ENCODE measurements around the gene CATSPER2. TPM values are rescaled to one million over a fixed set of nuclear protein-coding genes. Genes with fewer than 3 reads are reported as not detected.
A peak's percentile ranks its signal among the peaks of the same experiment; 100 is the strongest.
"Not testable (repeated sequence)": the region's sequence is repeated elsewhere in the genome, so short reads cannot be mapped to it uniquely, and the experiment has no call there.

The CATSPER2 gene
- 2.7 TPM for total RNA-seq
- long read RNA-seq, partial matches to known transcripts: 1 of 2 reads
- long read RNA-seq, other reads (novel, unspliced or antisense): 1 of 2 reads

GRCh38 chr15:43648649-43649429 is at the start of gene CATSPER2:
CATSPER2 (minus strand) TSS chr15:43648844; CDS start chr15:43648061, 783 bp downstream.
- TF ChIP-seq, protein P1, sequence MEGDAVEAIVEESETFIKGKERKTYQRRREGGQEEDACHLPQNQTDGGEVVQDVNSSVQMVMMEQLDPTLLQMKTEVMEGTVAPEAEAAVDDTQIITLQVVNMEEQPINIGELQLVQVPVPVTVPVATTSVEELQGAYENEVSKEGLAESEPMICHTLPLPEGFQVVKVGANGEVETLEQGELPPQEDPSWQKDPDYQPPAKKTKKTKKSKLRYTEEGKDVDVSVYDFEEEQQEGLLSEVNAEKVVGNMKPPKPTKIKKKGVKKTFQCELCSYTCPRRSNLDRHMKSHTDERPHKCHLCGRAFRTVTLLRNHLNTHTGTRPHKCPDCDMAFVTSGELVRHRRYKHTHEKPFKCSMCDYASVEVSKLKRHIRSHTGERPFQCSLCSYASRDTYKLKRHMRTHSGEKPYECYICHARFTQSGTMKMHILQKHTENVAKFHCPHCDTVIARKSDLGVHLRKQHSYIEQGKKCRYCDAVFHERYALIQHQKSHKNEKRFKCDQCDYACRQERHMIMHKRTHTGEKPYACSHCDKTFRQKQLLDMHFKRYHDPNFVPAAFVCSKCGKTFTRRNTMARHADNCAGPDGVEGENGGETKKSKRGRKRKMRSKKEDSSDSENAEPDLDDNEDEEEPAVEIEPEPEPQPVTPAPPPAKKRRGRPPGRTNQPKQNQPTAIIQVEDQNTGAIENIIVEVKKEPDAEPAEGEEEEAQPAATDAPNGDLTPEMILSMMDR (IDR thresholded peaks at IDR 0.05): no peak
- H3K27ac ChIP-seq: no peak within 1 kb of the TSS
- H3K9me3 ChIP-seq: no peaks in the 10 kb centered on the region
- no peak for DNase-seq
- no peaks in the 10 kb centered on the region for H3K4me1 ChIP-seq
- intact Hi-C loops (cut with DNase I): no loop called here
- peak in 1 of 2 donors; percentile 59 for ATAC-seq
- peaks cover 8% of the 10 kb centered on the region for H3K36me3 ChIP-seq
- H3K27me3 ChIP-seq (ENCODE audit: low read depth): no peaks in the 10 kb centered on the region
- no peak within 1 kb of the TSS for H3K4me3 ChIP-seq

DNA sequence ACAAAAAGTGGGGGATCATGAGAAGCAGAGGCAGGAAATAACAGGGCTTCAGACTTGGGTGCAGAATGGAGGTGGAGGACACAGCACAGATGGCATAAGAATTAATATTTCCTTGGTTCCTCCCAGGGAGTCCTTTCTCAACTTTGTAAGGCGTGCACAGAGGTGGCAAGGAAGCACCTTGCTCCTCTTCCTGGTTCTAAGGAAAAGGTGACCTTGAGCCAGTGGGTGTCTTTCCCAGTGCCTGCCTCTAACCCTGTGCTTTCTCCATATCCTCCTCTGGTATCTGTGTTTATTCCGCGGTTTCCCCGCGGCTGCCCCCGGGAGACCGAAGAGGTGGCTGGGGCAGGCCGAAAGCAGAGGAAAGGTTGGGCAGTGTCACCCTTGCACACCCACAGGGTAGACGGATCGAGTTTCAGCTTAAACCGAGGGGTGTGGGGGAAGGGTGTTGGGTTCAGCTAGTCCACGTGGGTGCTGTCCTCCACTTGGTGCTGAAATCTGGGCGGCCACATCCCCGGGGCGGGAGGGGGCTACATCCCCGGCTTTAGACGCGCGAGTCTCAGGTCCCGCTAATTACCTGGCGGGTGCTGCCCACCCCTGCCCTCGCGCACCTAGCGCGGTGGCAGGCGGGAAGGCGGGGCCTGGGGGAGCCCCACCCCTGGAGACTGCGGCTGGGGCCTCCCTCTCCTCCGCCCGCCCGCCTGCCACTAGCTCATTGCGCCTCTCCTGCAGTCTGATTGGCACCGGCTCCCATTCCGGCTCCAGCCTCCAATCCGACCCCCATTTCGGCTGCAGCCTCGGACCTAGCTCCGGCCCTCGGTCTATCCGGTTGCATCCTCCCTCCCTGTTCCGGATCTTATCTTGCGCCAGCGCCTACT is 44.7 kb upstream of the CATSPER2 start, which contains the start of gene CKMT1A:
Gene CKMT1A (plus strand): TSS at position 712 of the 875 bp plus-strand sequence. CDS start 192 bp downstream, outside the sequence.
- H3K36me3 ChIP-seq; H3K4me3 ChIP-seq; intact Hi-C loops (cut with DNase I); H3K27me3 ChIP-seq (ENCODE audit: low read depth); H3K4me1 ChIP-seq; H3K27ac ChIP-seq; DNase-seq; H3K9me3 ChIP-seq: not testable (repeated sequence)
- peak; percentile 63 to 69 for ATAC-seq

DNA sequence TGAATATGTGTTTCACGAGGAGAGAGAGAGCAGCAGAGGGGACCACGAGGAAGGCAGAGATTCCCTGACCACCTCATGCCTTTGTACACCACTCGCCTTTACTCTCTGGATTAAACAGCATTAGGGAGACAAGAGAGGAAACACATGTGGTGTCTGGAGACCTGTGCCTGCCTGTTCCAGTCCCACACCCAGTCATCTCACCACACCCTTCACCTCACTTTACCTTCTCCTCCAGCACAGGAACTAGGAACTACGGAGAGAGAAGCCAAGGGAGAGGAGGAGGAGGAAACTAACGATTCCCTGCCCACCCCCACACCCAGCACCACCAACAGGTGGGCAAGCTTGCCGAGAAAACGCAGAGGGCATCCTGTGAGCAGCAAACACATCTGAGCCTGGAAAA is 44.0 kb upstream of the CATSPER2 start:
- DNase-seq; ATAC-seq; H3K27ac ChIP-seq; H3K4me3 ChIP-seq; H3K36me3 ChIP-seq; H3K27me3 ChIP-seq (ENCODE audit: low read depth); intact Hi-C loops (cut with DNase I); H3K4me1 ChIP-seq; H3K9me3 ChIP-seq: not testable (repeated sequence)

- H3K36me3 ChIP-seq; H3K9me3 ChIP-seq; DNase-seq; H3K27ac ChIP-seq; intact Hi-C loops (cut with DNase I); H3K27me3 ChIP-seq (ENCODE audit: low read depth); H3K4me1 ChIP-seq; H3K4me3 ChIP-seq: not testable (repeated sequence)
- ATAC-seq: peak; percentile 99
These were observed 41.1 kb upstream of the CATSPER2 start for GRCh38 chr15:43689604-43690301.

DNA sequence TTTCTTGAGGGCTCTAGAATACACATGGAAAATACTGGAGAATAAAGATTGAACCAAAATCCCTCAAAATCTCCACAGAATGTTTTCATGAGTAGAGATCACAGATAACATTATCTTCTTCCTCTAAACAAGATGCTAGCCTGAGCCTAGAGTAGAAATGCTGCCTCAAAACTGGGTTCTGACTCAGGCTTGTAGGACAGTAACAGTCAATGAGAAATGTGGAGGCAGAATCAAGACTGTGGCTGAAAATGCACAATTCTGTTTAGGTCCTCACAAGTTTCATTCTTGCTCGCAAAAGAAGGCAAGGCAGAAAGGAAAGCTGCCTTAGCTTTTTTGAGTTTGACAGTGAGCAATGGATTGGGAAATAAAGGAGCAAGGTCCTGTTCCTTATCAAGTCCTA is 25.5 kb upstream of the CATSPER2 start:
- H3K27ac ChIP-seq; H3K27me3 ChIP-seq (ENCODE audit: low read depth); H3K4me1 ChIP-seq; H3K36me3 ChIP-seq; H3K9me3 ChIP-seq; DNase-seq; H3K4me3 ChIP-seq; intact Hi-C loops (cut with DNase I); ATAC-seq: not testable (repeated sequence)

GRCh38 chr15:43666177-43666576 is 17.5 kb upstream of the CATSPER2 start:
- H3K4me3 ChIP-seq; H3K4me1 ChIP-seq; DNase-seq; H3K9me3 ChIP-seq; intact Hi-C loops (cut with DNase I); H3K27ac ChIP-seq; H3K27me3 ChIP-seq (ENCODE audit: low read depth); H3K36me3 ChIP-seq: not testable (repeated sequence)
- peak in 1 of 2 donors; percentile 29 for ATAC-seq

- H3K4me3 ChIP-seq; intact Hi-C loops (cut with DNase I); ATAC-seq; H3K27ac ChIP-seq; H3K4me1 ChIP-seq; H3K36me3 ChIP-seq; H3K27me3 ChIP-seq (ENCODE audit: low read depth); DNase-seq; H3K9me3 ChIP-seq: not testable (repeated sequence)
These were observed 14.7 kb upstream of the CATSPER2 start for GRCh38 chr15:43663333-43663732.

- ATAC-seq; H3K4me3 ChIP-seq; H3K36me3 ChIP-seq; H3K27me3 ChIP-seq (ENCODE audit: low read depth); intact Hi-C loops (cut with DNase I); H3K27ac ChIP-seq; DNase-seq; H3K9me3 ChIP-seq; H3K4me1 ChIP-seq: not testable (repeated sequence)
These were observed 13.6 kb upstream of the CATSPER2 start for GRCh38 chr15:43662293-43662692.

GRCh38 chr15:43659727-43660126 is 11.1 kb upstream of the CATSPER2 start:
- ATAC-seq; H3K27me3 ChIP-seq (ENCODE audit: low read depth); H3K9me3 ChIP-seq; DNase-seq; intact Hi-C loops (cut with DNase I); H3K4me1 ChIP-seq; H3K36me3 ChIP-seq; H3K27ac ChIP-seq; H3K4me3 ChIP-seq: not testable (repeated sequence)

DNA sequence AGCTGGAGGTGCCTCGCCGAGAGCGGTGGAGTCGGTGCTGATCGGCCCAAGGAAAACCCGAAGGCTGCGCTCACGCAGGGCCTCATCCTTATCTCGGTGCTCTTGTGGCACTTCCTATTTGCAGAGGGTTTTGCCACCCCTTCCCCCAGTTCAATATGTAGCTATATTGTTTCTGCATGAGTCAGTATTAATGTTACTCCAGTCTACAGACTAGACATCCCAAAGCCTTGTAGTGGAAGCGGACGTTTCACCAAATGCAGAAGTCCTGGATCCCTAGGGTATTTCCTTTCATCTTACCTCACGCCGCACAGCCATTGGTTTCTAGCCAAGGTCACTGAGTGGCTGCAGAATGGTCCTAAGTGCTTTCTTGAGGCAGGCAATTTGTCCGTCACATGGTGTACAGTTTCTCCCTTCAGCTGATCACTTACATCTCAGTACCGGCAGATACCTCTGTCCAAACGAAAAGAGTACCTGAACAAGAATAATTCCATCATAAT is 834 bp upstream of the CATSPER2 start:
- H3K4me3 ChIP-seq; H3K36me3 ChIP-seq; DNase-seq; H3K27ac ChIP-seq; H3K27me3 ChIP-seq (ENCODE audit: low read depth); H3K4me1 ChIP-seq; H3K9me3 ChIP-seq; intact Hi-C loops (cut with DNase I): not testable (repeated sequence)
- ATAC-seq: peak in 1 of 2 donors; percentile 9

- ATAC-seq; H3K4me3 ChIP-seq; intact Hi-C loops (cut with DNase I); H3K36me3 ChIP-seq; H3K4me1 ChIP-seq; H3K27ac ChIP-seq; DNase-seq; H3K27me3 ChIP-seq (ENCODE audit: low read depth); H3K9me3 ChIP-seq: not testable (repeated sequence)
These were observed 10.0 kb downstream of the CATSPER2 start for GRCh38 chr15:43638464-43639204.

Data from lower lobe of right lung (tissue), 2 donors.